Activated CD4-positive, alpha-beta T cell treated with anti-CD3 and anti-CD28 coated beads, Interleukin-2, amount 50 U/mL, for 1 hour (primary cell): ENCODE measurements around the gene PTDSS2.
"Not testable (repeated sequence)": the region's sequence is repeated elsewhere in the genome, so short reads cannot be mapped to it uniquely, and the experiment has no call there.

Experiments used
- DNase-seq: peaks from one replicate; pipeline ENCODE4 v3.0.0-alpha.2; 2020

PTDSS2 gene

GRCh38 chr11:449889-450808, at the start of gene PTDSS2:
TSS of gene PTDSS2 (plus strand) at chr11:450279. CDS start at chr11:450456, 177 bp downstream.
- peak; percentile 93 for DNase-seq

GRCh38 chr11:401196-401595, 48.9 kb upstream of the PTDSS2 start:
- not testable (repeated sequence) for DNase-seq

DNA sequence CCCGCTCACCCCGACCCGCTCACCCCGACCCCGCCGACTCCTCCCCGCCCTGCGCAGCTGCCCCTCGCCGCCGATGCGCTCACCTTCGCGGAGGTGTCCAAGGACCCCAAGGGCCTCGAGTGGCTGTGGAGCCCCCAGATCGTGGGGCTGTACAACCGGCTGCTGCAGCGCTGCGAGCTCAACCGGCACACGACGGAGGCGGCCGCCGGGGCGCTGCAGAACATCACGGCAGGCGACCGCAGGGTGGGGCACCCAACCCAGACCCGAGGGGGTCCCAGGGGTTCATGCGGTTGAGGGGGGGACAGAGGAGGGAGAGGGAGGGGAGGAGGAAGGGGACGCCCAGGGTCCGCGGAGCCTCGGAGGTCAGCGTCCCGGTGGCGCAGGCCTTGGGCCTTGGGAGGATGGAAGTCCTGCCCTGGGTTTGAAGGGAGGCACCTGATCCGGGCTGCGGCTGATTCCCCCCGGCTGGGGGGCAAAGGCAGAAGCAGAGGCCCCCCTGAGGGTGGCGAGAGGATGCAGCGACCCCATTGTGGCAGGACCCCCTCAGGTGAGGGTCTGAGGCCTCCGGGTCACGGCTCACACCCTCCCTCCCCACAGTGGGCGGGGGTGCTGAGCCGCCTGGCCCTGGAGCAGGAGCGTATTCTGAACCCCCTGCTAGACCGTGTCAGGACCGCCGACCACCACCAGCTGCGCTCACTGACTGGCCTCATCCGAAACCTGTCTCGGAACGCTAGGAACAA, 46.9 kb upstream of the PTDSS2 start:
- DNase-seq, result no peak

- DNase-seq, result no peak
These were observed 46.2 kb upstream of the PTDSS2 start for GRCh38 chr11:403761-404431.

GRCh38 chr11:404551-405264, 45.4 kb upstream of the PTDSS2 start:
- no peak for DNase-seq

DNA sequence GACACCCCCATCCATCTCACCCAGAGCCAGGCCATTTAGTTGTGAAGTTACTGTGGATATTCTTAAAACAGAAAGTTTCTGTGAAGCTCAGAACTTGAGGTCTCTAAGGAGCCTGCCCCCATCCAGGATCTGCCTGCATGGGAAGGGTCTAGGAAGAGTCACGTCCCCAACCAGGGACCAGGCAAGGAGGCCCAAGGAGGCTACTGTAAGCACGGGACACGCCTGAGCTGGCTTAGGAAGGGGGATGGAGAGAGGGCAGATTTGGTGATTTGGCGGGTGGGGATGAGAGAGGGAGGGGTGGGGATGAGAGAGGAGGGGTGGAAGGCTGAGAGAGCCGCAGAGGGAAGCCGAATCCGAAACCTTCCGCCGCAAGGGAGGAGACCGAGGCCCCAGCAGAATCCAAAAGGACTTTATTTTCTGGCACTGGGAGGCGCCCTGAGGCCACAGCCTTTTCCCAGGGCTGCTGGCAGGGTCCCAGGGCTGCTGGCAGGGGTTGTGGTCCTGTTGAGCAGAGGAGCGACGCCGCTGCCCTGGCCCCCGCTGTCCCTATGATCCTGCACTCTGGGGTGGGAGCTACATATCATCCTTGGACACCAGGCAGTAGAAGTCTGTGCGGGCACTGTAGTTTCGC, 44.6 kb upstream of the PTDSS2 start:
- DNase-seq, result no peak

DNA sequence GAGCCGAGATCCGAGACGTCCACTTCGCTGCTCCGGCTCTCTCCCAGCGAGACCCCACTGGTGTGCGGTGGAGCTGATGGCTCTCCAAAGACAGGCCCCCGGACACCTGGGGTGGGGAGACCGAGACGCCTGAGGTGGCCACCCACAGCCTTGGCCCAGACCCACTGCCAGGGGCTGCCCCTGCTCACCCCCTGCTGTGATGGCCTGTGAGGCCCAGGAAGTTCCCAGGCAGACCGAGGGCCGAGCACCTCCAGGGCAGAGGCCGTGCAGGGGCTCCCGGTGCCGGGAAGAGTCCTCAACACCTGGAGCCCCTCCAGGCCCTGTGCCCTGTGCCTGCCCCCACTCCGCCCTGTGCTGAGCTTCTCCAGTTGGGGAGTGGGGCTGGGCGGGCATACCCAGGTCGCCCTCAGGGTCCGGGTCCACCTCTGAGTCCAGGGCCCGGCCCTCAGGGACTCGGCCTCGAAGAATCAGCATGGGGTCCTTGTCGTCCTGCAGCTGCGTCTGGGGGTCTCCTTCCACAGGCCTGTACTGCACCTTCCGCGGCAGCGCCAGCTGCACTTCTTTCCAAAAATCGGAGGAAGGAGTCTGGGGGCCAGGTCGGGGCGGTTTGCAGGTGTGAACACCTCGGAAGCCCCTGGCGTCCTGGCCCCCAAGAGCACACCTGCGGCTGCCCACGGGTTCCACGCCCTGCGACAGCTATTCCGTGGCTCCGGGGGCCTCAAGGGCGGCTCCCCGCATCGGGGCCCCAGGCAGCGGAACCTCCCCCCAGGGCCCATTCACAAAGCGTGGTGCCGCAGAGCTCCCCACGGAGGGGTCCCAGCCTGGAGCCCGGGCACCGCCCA, 43.9 kb upstream of the PTDSS2 start:
- DNase-seq, result no peak

GRCh38 chr11:406796-407650, 43.1 kb upstream of the PTDSS2 start:
- peak; percentile 89 for DNase-seq

GRCh38 chr11:407651-408123, 42.4 kb upstream of the PTDSS2 start:
- no peak for DNase-seq

DNA sequence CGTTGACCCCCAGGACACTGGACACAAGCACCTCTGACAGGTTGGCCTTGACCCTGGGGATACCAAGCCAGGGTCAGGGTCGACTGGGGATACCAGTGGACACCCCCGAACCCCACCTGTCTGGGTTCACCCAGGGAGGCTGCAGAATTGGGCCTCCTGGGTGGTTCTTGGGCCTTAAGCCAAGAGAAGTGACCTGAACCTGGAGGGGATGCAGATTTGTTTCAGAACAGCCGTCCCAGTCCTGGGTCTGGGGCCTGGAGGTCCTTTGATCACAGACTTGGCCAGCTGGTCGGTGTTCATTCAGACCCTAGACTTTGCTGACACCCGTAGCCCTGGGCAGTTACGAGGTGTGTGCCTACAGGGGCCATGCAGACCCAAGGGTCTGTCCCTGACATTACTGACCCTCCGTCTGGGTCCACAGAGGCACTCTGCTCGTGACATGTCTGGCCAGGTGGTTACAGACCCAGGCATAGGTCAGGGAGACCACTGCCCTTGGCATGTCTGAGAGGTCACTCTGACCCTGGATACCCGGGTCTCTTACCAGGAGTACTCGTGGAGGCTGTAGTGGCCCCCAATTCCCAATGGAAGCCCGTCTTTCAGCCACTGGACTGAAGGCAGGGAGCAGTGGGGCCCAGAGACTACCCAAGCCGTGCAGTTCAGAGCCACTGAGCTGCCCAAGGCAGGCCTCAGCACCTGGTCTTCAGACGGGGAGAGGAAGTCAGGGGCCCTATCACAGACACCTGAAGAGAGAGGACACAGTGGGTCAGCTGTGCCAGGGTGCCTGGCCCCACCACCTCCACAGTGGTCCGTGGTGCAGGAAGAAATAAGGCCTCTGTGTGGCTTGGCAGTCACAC, 41.7 kb upstream of the PTDSS2 start:
- DNase-seq, result no peak

- DNase-seq, result no peak
These were observed 41.0 kb upstream of the PTDSS2 start for GRCh38 chr11:409008-409599.

DNA sequence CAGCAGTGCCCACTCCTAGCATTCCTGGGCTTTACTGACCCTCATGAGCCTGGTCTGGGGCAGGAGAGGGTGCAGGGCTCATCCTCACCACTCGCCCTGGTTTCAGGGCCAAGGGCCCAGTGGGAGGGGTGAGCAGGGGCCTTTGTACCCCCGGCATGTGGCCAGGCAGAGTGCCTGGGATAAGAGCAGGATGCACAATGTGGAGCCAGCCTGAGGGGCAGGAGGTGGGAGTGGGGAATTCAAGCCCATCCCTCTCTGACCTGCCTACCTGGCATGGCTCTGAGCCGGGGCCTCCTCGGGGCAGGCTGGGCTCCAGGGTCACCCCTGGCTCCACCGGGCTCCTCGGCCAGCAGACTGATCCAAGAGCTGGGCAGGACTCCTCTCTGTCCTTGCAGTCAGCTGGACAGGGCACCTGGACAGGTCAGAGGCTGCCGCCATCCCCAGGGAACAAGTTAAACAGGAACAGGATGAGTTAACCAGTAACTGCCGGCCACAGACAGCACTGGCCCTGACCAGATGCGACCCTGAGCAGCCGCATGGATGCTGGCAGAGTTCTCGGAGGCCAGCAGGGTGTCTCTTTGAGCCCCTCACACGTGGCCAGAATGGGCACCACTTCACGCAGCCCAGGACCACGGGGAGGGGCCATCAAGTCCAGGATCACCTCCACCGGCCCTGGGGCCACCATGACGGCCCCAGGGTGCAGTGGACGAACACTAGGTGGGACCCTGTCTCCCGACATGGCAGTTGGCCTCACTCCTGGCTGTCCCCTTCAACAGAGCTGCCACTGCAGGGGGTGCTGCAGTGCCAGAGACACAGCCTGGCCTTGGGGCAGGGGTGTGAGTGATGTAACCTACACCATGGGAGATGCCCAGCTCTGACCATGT, 40.2 kb upstream of the PTDSS2 start:
- no peak for DNase-seq

DNA sequence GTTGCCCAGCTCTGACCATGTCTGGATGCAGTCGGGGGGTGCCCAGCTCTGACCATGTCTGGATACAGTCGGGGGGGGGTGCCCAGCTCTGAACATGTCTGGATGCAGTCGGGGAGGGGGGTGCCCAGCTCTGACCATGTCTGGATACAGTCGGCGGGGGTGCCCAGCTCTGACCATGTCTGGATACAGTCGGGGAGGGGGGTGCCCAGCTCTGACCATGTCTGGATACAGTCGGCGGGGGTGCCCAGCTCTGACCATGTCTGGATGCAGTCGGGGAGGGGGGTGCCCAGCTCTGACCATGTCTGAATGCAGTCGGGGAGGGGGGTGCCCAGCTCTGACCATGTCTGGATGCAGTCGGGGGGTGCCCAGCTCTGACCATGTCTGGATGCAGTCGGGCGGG, 39.4 kb upstream of the PTDSS2 start:
- not testable (repeated sequence) for DNase-seq

DNA sequence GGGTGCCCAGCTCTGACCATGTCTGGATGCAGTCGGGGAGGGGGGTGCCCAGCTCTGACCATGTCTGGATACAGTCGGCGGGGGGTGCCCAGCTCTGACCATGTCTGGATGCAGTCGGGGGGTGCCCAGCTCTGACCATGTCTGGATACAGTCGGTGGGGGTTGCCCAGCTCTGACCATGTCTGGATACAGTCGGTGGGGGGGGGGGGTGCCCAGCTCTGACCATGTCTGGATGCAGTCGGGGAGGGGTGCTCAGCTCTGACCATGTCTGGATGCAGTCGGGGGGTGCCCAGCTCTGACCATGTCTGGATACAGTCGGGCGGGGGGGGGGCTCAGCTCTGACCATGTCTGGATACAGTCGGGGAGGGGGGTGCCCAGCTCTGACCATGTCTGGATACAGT, 38.6 kb upstream of the PTDSS2 start:
- not testable (repeated sequence) for DNase-seq

GRCh38 chr11:412641-413119, 37.4 kb upstream of the PTDSS2 start:
- DNase-seq, result no peak

DNA sequence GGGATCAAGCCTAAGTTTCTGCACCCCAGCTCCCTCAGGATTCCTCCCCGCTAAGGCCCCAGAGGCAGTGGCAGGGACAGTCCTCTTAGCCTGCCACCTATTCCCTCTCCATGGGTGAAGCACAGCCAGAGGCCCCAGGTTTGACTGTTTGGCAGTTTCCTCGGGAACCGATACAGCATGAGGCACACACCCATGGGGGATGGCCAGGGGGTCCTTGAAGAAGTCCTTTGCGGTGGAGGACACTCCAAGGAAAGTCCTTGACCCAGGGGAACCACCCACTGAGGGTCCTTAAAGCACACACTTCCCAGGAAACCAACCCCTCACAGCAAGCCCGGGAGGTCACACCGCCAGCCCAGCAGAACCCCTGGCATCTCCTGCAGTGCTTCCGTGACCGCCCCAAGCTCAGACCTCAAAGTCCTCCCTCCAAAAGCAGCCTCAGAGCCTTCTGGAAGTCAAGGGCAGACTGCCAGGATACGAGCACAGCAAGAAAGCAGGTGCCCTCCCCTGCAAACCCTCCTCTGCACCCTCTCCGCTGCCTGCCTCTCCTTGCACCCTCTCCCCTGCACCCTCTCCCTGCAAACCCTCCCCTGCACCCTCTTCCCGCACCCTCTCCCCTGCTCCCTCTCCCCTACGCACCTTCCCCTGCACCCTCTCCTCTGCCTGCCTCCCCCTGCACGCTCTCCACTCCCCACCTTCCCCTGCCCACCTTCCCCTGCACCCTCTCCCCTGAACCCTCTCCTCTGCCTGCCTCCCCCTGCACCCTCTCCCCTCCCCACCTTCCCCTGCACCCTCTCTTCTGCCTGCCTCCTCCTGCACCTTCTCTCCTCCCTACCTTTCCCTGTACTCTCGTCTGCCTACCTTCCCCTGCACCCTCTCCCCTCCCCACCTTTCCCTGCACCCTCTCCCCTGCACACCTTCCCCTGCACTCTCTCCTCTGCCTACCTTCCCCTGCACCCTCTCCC, 36.7 kb upstream of the PTDSS2 start:
- no peak for DNase-seq
